Spleen (tissue), 11 donors: ENCODE results near the gene SCGB2B2. TPM values are rescaled to one million over a fixed set of nuclear protein-coding genes. Genes with fewer than 3 reads are reported as not detected.

ENCODE experiments used
- polyA plus RNA-seq, 3 donors: library from polyadenylated mRNA; stranded (reverse); fragments of 200-250 nt; gene quantifications; one replicate each; pipeline ENCODE4 v1.2.1, GENCODE V29; 2013
- small RNA-seq, 4 donors: library from RNA; depleted of rRNA; stranded (forward); fragments of <200 nt; gene quantifications; one replicate each; pipeline ENCODE3, GENCODE V24; 2016
- total RNA-seq, 7 donors: library from RNA; depleted of rRNA in 3 of 7; stranded (reverse); fragments of >200 nt in 3 of 7; fragmentation: NEBNext Ultra II Directional in 4 of 7; extraction: Animal tissue kit (Norgen Biotek cat#: 25700) in 4 of 7; gene quantifications; one replicate each; pipeline versions ENCODE4 v1.1.0 to v1.2.1, GENCODE V29; 2016 to 2021
- donor health status: healthy with polysubstance abuse.
- donor health status: DM: no; HTN: no; CAD: no; lungs with moderate emphysema.
- donor health status: DM: no; HTN: no; CAD: no.
- donor health status: Bipolar disorder and iron deficiency.
- donor health status: healthy.
- donor health status: DM: no; HTN: no; CAD: no.
- donor health status: DM: yes; HTN: yes; CAD: no.

Gene SCGB2B2
- total and polyA plus RNA-seq, 10 donors, result 0.13 to 1.9 (median 1.1) TPM; not detected in 1

Small RNA genes lying within 50 kb of the gene (small RNA-seq; reads per million reads assigned to genes)
- 0 reads per million in 4 donors for gene RF00611

Other genes starting within 250 kb of the SCGB2B2 start
- gene UBA2, start 248.8 kb downstream of the SCGB2B2 start, total RNA-seq, result 10 to 100 TPM; 55.2 to 71.9 (median 63.0) TPM
- 10 to 100 TPM; 44.6 to 67.5 (median 62.2) TPM for gene UBA2, start 248.8 kb downstream of the SCGB2B2 start, polyA plus RNA-seq
- gene WTIP, start 195.4 kb downstream of the SCGB2B2 start, total RNA-seq, result 10 to 100 TPM in 3 of 7 donors, 1 to 10 TPM in 4; 3.1 to 14.1 (median 8.9) TPM
- gene WTIP, start 195.4 kb downstream of the SCGB2B2 start, polyA plus RNA-seq, result 1 to 10 TPM in 2 of 3 donors, under 1 TPM in 1; 0.78 to 3.8 (median 2.6) TPM
- 10 to 100 TPM; 24.7 to 36.1 (median 33.0) TPM for gene ZNF302, start 519 bp upstream of the SCGB2B2 start, total RNA-seq
- gene ZNF302, start 519 bp upstream of the SCGB2B2 start, polyA plus RNA-seq, result 10 to 100 TPM; 18.9 to 23.2 (median 22.5) TPM
- 10 to 100 TPM in 6 of 7 donors, 1 to 10 TPM in 1; 7.9 to 36.5 (median 13.8) TPM for gene ZNF181, start 57.1 kb upstream of the SCGB2B2 start, total RNA-seq
- 10 to 100 TPM in 1 of 3 donors, 1 to 10 TPM in 2; 6.8 to 13.4 (median 7.2) TPM for gene ZNF181, start 57.1 kb upstream of the SCGB2B2 start, polyA plus RNA-seq
- 10 to 100 TPM in 1 of 7 donors, 1 to 10 TPM in 6; 3.3 to 10.5 (median 7.7) TPM for gene ZNF599, start 96.1 kb upstream of the SCGB2B2 start, total RNA-seq
- gene ZNF599, start 96.1 kb upstream of the SCGB2B2 start, polyA plus RNA-seq, result 1 to 10 TPM; 4.9 to 5.8 (median 4.9) TPM
- 10 to 100 TPM in 1 of 7 donors, 1 to 10 TPM in 6; 2.7 to 23.5 (median 3.4) TPM for gene ZNF30, start 249.7 kb upstream of the SCGB2B2 start, total RNA-seq
- 1 to 10 TPM; 2.0 to 2.8 (median 2.2) TPM for gene ZNF30, start 249.7 kb upstream of the SCGB2B2 start, polyA plus RNA-seq